NCI-H1930 (cell line): ENCODE data around the gene CHD6.
"Not testable (repeated sequence)": the region's sequence is repeated elsewhere in the genome, so short reads cannot be mapped to it uniquely, and the experiment has no call there.

Experiments
- DNase-seq, 2 experiments: peaks; one replicate each; lab custom pipeline; 2025; lab: John Stamatoyannopoulos, UW

The CHD6 gene

DNA sequence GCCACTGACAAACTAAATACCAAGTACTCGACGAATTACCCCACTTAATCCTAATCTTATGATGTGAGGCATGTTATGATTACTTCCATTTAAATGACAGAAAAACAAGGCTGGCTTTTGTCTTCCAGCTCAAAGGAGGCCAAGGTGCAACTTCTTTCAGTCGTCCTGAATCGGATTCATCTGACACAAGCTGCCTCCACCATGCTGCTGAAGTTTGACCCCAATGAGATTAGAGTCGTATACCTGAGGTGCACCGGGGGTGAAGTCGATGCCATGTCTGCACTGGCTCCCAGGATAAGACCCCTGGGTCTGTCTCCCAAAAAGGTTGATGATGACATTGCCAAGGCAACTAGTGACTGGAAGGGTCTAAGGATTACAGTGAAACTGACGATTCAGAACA, 71.0 kb downstream of the CHD6 start:
- no peak for DNase-seq

DNA sequence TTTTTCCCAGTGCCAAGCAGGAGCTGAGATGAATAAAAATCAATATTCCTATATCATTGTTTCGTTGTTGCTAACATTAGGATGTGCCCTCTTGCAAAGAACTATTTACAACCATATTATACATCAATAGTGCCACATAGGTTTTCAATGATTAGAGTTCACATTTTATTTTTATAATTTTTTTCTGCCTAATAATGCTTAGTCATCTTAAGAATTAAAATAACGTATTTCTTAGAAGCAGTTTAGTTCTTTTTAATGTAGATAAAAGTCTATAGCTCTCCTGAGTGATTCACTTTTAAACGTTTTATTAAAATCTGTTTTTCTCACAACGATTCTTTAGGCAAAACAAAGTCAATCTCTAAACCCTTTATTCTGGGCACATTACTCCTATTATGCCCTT, 71.6 kb downstream of the CHD6 start:
- DNase-seq = no peak

DNA sequence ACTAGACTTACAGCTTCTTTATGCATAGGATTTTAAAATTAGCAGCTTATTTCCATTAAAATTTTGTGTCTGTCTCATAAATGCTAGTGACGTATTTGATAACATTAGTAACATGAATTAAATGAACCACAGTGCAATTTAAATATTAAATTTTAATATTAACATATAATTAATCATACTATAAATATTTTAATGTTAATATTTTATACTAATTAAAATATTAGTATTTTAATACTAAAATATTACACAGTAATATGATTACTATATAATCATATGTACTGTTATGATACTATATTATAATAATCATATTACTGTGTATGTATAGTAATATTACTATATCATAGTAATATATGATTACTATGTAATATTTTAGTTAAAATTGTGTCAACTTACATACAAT, 73.7 kb downstream of the CHD6 start:
- no peak for DNase-seq

DNA sequence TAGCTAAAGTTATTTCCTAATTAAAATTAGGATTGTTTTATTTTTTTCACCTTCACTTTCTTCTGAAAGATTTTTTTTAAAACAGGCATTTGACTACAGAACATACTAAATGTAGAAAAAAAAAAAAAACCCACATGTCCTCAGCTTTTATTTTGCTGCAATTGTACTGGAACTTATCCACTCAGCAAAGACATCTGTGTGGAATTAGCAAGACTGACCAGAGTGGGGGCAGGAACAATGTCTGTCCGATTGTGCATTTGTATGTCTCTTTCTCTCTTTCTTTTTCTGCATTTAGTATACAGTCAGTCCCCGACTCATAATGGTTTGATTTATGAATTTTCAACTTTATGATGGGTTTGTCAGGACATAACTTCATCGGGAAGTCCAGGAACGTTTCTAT, 77.3 kb downstream of the CHD6 start:
- no peak for DNase-seq

DNA sequence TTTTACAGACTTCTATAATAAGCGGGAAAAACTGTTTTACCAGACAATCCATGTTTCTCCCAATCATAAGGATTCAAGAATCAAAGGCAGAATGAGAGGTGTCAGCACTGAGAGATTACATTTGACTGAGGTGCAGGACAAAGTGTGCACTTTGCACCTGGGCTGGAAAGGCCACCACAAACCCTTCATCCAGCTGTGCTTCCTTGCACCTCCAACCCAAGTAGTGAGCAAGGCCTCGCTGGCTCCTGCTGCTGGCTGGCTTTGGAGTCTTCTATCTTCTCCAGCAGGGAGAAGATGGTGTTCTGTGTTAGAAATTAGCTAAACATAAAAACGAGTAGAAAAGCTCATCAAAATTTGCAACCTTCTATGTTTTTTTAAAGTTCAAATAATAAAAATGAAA, 77.7 kb downstream of the CHD6 start:
- no peak for DNase-seq

DNA sequence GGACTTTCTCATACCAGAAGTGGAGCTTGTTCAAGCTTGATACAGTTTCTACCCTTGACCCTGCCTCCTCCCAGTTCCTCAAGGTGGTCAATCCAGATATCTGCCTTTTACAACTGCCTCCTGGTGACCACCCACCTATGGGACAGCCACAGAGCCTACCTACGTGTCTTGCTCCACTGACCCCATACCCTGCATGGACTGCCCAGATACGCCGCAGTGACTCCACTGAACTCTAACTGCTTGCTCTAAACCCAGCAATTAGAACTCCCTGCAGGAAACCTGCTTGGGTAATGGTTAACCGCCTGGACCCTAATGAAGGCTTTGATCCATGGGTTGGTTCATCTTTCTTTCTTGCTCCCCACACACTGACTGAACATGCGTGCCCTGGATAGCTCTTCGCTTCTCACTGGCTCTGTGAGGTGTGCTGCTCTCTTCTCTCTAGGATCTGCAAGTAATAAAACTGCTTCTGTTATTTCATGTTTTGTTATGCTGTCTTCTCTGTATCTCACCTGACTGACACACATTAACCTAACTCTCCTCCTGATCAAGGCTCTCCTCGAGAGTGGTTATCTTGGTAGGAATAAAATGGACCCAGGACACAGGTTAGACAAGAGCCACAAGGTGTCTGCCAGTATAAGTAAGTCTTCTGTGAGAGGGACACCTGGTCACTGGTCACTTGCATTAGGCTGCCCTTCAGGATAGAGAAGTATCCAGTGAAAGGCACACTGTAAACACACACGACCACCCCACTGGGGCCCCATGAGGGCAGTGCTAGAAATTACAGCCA, 79.2 kb downstream of the CHD6 start:
- no peak for DNase-seq

DNA sequence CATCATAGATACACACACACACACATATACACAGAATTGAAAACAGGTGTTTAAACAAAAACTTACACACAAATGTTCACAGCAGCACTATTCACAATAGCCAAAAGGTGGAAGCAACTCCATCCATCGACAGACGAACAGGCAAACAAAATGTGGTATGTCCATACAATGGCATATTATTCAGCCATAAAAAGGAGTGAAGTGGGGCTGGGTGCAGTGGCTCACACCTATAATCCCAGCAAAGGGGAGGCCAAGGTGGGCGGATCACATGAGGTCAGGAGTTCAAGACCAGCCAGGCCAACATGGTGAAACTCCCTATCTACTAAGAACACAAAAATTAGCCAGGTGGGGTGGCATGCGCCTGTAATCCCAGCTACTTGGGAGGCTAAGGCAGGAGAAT, 80.3 kb downstream of the CHD6 start:
- DNase-seq = no peak

DNA sequence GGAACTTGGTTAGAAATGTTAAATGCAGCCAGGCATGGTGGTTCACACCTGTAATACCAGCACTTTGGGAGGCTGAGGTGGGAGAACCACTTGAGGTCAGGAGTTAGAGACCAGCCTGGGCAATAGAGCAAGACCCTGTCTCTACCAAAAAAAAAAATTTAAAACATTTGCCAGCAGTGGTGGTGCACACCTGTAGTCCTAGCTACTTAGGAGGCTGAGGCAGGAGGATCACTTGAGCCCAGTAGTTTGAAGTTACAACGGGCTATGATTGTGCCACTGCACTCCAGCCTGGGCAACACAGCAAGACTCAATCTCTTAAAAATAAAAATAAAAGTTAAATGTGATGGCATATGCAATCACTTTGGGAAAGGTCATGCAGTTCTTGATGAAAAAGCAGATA, 82.6 kb downstream of the CHD6 start:
- not testable (repeated sequence) for DNase-seq

DNA sequence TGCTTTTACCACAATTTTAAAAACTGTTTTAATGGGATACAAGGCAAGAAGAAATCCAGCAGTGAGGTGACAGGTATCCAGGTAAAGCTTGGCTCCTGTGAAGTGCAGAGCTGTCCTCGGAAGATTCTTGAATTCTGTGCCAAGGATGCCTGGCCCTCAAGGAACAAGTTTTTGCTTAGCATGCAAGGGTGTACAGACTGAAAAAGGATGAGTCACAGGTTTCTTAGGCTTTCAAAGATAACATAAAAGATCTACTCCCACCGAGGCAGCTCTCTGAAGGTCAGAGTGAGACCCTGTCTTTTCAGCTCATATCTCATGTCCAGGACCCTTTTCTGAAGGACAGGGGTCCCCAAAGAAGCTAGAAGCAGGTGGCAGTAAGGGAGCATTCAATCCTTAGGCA, 83.3 kb downstream of the CHD6 start:
- DNase-seq = no peak

DNA sequence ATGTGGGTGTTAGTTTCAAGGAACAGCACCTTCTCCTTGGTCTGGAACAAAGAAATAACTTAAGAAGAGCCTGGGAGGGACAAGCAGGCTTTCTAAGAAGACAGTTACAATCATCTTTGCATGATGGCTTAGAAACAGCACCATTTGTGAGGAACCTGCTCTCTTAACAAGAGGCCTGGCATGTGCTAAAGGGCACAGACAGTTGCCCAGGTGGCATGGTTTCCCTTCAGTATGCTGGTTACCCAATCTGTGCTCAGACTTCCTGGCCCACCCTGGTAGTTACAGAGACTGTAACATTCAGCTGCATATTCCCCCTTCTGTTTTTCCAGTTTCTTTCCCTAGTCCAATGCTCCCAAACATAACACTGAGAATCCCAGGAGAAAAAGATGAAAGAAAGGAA, 84.0 kb downstream of the CHD6 start:
- no peak for DNase-seq

DNA sequence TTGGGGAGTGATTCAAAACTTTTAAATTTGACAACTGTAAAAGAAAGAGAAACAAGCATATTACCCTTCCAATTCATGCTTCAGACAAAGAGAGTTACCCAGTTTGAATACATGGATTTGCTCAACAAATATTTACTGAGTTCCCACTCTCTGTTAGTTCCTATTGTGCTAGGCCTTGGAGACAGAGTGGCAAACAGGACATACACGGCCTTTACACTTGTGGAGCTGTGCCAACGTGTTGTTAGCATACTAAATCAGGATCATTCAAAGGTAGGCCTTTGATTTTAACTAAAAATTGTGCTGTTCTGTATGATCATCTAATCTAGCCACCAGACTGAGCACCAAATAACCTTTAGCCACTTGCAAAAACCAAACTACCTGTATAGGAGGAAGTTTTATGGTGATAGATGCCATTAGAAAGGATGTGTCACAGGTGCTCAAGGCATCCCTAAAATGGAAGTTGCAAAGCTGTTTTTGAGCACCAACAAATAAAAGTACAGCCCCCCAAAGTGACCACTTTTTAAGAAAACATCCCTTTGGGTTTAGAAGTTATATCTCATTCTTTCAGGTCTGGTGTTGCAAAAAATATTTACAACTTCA, 84.5 kb downstream of the CHD6 start:
- DNase-seq = peak in 1 of 2 experiments; percentile 5

DNA sequence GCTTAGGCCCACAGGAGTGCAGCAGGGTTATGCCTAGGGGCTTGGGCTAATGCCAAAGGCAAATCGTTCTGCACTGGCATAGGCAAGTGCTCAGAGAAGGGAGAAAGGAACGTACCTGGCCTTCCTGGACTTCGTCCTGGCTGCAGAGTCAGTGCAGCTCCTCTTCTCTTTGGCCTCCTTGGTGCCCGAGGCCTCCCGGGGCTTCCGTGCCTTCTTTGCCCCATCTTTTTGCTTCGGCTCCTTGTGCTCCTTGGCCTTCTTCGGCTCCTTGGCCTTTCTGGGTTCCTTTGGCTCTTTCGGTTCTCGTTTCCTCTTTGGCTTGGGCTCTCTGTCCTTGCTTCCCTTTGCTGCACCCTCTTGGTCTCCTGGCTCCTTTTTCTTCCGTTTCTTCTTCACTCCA, 85.2 kb downstream of the CHD6 start:
- no peak for DNase-seq

DNA sequence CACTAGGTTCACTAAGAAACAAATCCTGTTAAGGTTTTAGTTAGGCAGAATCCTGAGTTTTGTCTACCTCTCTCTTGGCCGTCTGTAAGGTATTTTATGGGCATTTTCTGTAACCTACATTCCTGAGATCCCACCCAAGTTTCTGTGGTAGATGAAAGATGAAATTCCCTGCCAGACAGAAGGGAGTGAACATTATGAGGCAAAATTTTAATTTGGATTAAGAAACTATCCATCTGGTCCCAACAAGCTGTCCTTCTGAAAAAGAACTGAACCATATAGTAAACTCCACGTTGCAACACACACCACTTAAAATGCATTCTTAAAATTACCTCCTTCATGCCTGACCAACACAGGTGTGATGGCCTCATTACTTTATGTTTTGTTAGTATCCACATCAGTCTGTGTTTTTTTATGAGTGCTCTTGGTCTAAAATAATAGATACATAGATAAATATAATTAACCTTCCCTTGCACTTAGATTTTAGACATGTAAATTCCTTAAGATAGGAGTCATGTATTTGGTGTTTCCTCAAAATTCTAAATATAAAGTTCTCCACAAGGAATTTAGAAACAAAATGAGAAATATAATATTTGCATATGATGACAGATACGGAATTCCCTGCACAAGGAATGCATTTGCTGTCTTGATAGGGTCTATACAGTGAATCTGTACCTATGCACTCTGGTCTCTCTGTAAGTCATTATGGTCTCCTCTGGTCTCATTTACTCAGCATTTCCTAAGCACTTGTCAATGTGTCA, 86.5 kb downstream of the CHD6 start:
- no peak for DNase-seq

DNA sequence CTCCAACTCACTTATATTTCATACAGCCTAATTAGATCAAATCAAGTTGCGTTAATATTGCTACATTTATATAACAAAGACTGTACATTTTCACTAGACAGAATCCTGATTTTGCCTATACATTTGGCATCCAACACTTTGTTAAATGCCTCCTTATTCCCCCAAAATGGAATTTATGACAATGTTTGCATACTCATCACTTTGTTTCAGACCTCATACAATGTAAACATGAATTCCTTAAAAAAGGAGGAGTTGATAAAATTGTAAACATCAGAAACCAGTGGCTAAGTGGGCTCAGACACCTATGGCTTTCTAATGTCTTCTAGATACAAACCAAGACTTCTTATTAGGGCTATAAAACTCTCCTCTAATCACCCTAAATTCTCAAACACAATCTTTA, 87.3 kb downstream of the CHD6 start:
- DNase-seq = no peak

DNA sequence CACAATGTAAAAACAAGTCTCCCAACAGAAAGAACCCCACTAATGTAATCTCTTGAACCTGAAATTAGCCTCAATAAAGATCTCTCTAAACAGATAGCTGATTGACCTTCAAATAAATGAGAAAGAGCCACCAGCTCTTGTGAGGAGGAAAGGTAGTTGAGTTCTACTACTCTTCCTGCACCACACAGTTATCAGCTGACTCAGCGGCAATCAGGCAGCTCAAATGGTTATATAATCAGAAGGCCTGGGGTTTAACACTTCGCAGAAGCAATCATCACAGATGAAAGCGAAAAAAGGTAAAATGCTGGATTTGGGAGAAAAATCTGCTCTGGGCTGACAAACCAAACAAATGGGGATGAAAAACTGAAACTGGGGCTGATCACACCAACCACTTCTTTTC, 91.8 kb downstream of the CHD6 start:
- no peak for DNase-seq

DNA sequence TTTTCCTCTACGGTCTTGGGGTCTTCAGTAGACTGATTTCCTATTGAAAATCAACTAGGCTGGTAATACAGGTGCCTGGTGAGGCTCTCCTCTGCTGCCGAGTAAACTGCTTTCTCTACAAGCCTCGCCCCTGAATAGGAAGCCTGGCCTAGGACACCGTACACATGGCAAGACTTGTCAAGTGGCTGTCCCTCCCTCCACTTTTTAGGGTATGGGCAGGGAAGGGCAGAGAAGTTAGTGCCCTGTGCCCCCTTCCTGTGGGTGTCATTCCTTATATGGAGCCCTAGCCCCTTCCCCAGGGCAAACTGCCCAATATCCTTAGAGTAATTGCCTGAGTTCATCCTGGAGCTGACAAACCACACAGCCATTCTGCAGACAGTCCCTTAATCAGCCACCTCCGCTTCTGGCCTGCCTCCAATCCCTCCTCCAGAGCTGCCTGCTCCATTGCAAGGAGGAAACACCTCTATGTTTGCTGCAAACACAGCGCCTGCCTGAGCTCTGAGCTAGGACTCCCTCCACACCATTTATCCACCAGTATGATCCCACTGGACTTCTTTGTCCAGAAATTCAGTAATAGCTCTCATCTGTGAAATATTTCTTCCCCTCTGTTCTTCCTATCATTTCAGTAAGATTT, 93.1 kb downstream of the CHD6 start:
- no peak for DNase-seq

DNA sequence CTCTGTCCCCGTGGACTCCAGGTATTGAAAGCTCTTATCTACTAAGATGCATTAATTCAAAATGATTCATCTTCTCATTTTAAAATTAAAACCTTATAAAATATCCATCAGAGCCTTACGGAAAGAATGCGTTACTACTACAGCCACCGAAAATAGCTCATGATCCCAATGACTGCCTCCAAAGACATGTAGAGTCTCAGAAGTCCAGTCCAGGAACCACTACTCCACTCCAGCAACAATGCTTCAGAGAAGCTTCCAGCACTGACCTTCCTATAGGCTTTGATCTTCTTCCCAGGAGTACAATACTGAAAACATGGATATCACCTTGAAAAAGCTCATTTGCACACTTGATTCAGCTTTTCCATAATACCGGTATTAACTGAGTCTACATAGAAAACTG, 94.3 kb downstream of the CHD6 start:
- no peak for DNase-seq

DNA sequence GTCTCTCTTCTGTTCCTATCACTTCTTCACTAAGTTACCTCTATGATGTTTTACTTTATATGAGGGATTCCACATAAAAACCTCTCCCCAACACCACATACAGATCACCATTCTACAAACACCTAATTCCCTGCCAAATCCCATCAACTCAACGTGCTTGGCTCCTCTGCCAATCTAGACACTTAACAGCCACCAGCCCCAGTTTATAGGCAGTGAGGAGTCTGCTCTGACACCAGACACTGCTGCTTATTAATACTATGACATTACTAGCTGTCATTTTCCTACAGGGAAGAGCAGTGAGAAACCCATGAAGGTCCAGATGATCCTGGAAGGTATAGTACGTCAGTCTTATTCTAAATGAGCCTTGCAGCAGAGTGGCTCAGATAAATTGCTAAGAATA, 104.3 kb downstream of the CHD6 start:
- no peak for DNase-seq

DNA sequence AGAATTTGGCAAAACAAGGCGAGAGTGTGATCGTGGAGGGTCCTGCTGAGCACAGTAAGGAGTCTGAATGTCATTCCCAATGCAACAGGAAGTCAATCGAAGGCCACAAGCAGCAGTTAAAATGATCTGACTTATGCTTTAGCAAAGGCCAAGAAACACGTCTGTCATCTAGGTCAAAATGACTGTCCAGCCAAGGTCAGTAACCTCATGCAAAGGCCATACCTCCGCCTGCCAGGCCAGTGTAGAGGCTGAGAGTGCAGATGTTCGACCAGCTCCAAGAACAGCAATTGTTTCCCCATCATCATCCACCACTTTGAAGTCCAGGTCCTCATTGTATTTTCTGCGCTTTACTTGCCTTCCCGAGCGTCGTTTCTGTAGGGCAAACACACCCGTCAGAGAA, 105.6 kb downstream of the CHD6 start:
- DNase-seq = no peak

DNA sequence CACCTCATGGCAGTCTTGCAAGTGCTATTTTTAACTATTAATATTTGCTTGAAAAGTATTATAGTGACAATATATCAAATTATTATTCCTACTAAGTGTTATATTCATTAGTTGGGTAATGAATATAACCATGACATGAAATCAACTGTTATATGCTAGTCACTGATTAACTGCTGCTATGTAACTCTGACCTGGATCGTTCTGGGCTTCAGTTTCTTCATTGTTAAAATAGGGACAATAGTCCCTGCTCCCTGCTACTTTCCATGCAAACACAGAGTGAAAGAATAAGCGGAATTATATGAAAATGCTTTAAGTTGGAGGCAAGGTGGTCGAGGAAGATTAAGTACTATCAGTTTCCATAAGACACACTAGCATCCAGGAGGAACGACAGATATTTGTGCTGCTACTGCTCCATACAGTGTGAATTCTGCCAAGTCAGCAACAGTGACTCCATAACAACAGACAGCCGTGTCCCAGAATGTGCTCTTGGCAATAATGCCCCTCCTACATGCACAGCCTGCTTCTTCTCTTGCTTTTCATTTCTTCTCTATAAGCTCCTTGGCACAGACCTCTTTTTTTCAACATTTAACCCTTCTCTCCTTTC, 107.2 kb downstream of the CHD6 start:
- no peak for DNase-seq

DNA sequence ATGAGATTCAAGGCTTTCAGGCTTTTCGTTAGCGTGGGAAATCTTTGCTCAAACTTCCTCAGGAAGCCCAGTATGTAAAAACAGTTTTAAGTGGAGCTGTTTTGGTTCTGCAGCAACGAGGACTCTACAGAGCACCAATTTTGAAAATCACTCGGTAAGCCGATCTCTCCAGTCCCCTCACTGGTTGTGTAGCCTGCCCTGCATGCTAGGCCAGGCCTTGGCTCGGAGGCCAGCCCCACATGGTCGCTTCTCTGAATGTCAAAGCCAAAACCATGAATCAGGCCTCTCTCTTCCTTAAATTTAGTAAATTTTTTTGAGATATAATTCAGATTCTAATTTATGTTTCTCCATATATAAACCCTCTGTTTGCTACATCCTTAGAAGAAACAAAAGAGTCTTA, 108.0 kb downstream of the CHD6 start:
- no peak for DNase-seq
